K562 (cell line): ENCODE data around the gene DBT. TPM values are rescaled to one million over a fixed set of nuclear protein-coding genes. Genes with fewer than 3 reads are reported as not detected.
A peak's percentile ranks its signal among the peaks of the same experiment; 100 is the strongest.

Source experiments
- ELF1 ChIP-seq: fragments of 200-800 bp; sonication (Bioruptor generic); IDR thresholded peaks from 2 replicates; pipeline ENCODE4 v1.6.1; 2016; ENCODE audit warnings: missing genetic modification characterization, missing compliant biosample characterization
- ETV6 ChIP-seq, 3 experiments: fragments of 150-350 bp in 1 of 3; sonication (generic) in 1 of 3; formaldehyde crosslinking in 1 of 3; IDR thresholded peaks; 2 replicates each; pipeline versions ENCODE4 v1.6.1 to v1.8.0; 2014 to 2022; ENCODE audit warnings: borderline replicate concordance in 2 of 3, low read depth in 2 of 3, antibody characterized with exemption in 1 of 3, low read length in 1 of 3, mild to moderate bottlenecking in 1 of 3, missing genetic modification reagents in 1 of 3
- GTF2F1 ChIP-seq: IDR thresholded peaks from 2 replicates; pipeline ENCODE4 v1.6.1; 2011; ENCODE audit warnings: low read depth, low read length, improper control_type of control experiment
- KLF6 ChIP-seq: fragments of 250-450 bp; sonication (Bioruptor Pico); IDR thresholded peaks from 2 replicates; pipeline ENCODE4 v1.4.0; 2020; ENCODE audit warnings: mild to moderate bottlenecking, moderate library complexity, borderline replicate concordance
- POLR2AphosphoS5 ChIP-seq: IDR thresholded peaks from 2 replicates; pipeline ENCODE4 v1.6.1; 2011; ENCODE audit warnings: mild to moderate bottlenecking, low read depth, low read length, moderate library complexity; ENCODE audit not compliant: control insufficient read depth, insufficient read depth
- POLR2G ChIP-seq: fragments of 200-400 bp; formaldehyde crosslinking; IDR thresholded peaks from 2 replicates; pipeline ENCODE4 v1.6.1; 2017; ENCODE audit warnings: low read depth, mild to moderate bottlenecking, antibody characterized with exemption, low read length, moderate library complexity
- RCOR1 ChIP-seq, 2 experiments: IDR thresholded peaks; 2 replicates each; pipeline ENCODE4 v1.6.1; 2012; ENCODE audit warnings: low read depth in 2 of 2, low read length in 2 of 2, borderline replicate concordance in 1 of 2, improper control_type of control experiment in 1 of 2
- THRA ChIP-seq: fragments of 450-650 bp; IDR thresholded peaks from 2 replicates; pipeline ENCODE4 v1.6.1; 2017; ENCODE audit warnings: mild to moderate bottlenecking, moderate library complexity
- ZBTB33 ChIP-seq: sonication (generic); formaldehyde crosslinking; IDR thresholded peaks from 2 replicates; pipeline ENCODE4 v1.8.1; 2023; ENCODE audit warnings: mild to moderate bottlenecking, missing genetic modification reagents
- ZFX ChIP-seq: sonication (generic); formaldehyde crosslinking; IDR thresholded peaks from 2 replicates; pipeline ENCODE4 v1.8.0; 2022; ENCODE audit warnings: mild to moderate bottlenecking, missing genetic modification reagents, moderate library complexity
- ZMIZ1 ChIP-seq, 2 experiments: fragments of 150-350 bp in 1 of 2; IDR thresholded peaks; 2 replicates each; pipeline ENCODE4 v1.6.1; 2012 to 2016; ENCODE audit warnings: low read depth in 2 of 2, low read length in 2 of 2, mild to moderate bottlenecking in 1 of 2, moderate library complexity in 1 of 2
- ZNF696 ChIP-seq: fragments of 250-450 bp; sonication (Bioruptor Pico); conservative IDR thresholded peaks from 2 replicates; pipeline ENCODE4 v1.4.0; 2020; ENCODE audit warnings: mild to moderate bottlenecking, moderate library complexity
- polyA plus RNA-seq, 8 experiments: library from polyadenylated mRNA; depleted of rRNA in 4 of 8; stranded (reverse) in 5 of 8; unstranded in 3 of 8; fragments of >200 nt; fragmentation: Nextera tagmentation in 2 of 8; fragmentation: Illumina TruSeq in 1 of 8; extraction: Ambion mirVana in 2 of 8; extraction: Trizol in 1 of 8; gene quantifications; 2 replicates each; pipeline versions ENCODE4 v1.2.1 to v1.2.3, GENCODE V29; 2011 to 2014; ENCODE audit warnings: inconsistent platforms in 1 of 8, missing spikeins in 1 of 8
- total RNA-seq, 7 experiments: library from RNA; depleted of rRNA in 6 of 7; stranded (reverse); fragments of >200 nt in 6 of 7; fragmentation: Illumina TruSeq in 2 of 7; extraction: Trizol in 2 of 7; gene quantifications; 2 replicates each; pipeline versions ENCODE4 v1.2.1 to v1.2.3, GENCODE V29; 2011 to 2021; ENCODE audit warnings: low replicate concordance in 1 of 7
- TF ChIP-seq, protein P1 (sequence below), 2 experiments: fragments of 450-650 bp in 1 of 2; sonication (generic) in 1 of 2; formaldehyde crosslinking in 1 of 2; IDR thresholded peaks in 1 of 2; conservative IDR thresholded peaks in 1 of 2; 2 replicates each; pipeline versions ENCODE4 v1.6.1 to v1.8.1; 2016 to 2023; ENCODE audit warnings: mild to moderate bottlenecking in 2 of 2, moderate library complexity in 2 of 2, inconsistent platforms in 1 of 2, missing genetic modification reagents in 1 of 2

Gene DBT
- total and polyA plus RNA-seq, 9 of the 15 experiments (the other 6 are each of a cell fraction or from before 2014, with no cell fraction given): 2.7 to 13.5 (median 7.3) TPM

GRCh38 chr1:100249537-100250257 is at the start of gene DBT (continued):
- TF ChIP-seq ZMIZ1 (IDR thresholded peaks at IDR 0.05; ENCODE audit: low read depth in 2 of 2, low read length in 2 of 2) (0 out of 4 replicates have a peak, but pooled peaks of 1 of the 2 experiments have one; percentile 17), ZFX (CRISPR knock-in tag) (peak; percentile 47; the same call in 1 of the 2 replicates), THRA (no peak), POLR2G (peak; percentile 81), ELF1 (peak; percentile 96), GTF2F1 (0 out of 2 replicates have a peak, but pooled peaks have one; percentile 27), POLR2AphosphoS5 (peak; percentile 97), ZBTB33 (no peak), RCOR1 (IDR thresholded peaks at IDR 0.05; ENCODE audit: borderline replicate concordance in 1 of 2, low read depth in 2 of 2, low read length in 2 of 2) (peak; percentile 13 to 47; a peak in 1 of 4 replicates), ZNF696 (CRISPR knock-in tag) (no peak), KLF6 (no peak), ETV6 (IDR thresholded peaks at IDR 0.05; ENCODE audit: borderline replicate concordance in 1 of 2, low read depth in 2 of 2, low read length in 1 of 2) (0 out of 4 replicates have a peak, but pooled peaks of 1 of the 2 experiments have one; percentile 6), ETV6 (CRISPR knock-in tag; IDR thresholded peaks at IDR 0.05; ENCODE audit: borderline replicate concordance) (no peak)
- TF ChIP-seq, protein P1, sequence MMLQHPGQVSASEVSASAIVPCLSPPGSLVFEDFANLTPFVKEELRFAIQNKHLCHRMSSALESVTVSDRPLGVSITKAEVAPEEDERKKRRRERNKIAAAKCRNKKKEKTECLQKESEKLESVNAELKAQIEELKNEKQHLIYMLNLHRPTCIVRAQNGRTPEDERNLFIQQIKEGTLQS (IDR thresholded peaks at IDR 0.05): 0 out of 2 replicates have a peak, but pooled peaks have one; percentile 27
- TF ChIP-seq, protein P1 (CRISPR knock-in tag; conservative IDR thresholded peaks at IDR 0.05): no peak
